Hepatocyte (in vitro differentiated cells): ENCODE measurements around the gene RBKS.

Experiments
- EZH2 ChIP-seq: fragments of 200-600 bp; sonication (generic); IDR thresholded peaks from 2 replicates; pipeline ENCODE4 v1.6.1; 2016; ENCODE audit warnings: antibody characterized with exemption, mild to moderate bottlenecking, borderline replicate concordance
- EZH2phosphoT487 ChIP-seq: fragments of 200-600 bp; sonication (generic); IDR thresholded peaks from one replicate; pipeline ENCODE4 v1.6.1; 2018; ENCODE audit warnings: antibody characterized with exemption, mild to moderate bottlenecking, low read depth, moderate library complexity; ENCODE audit not compliant: unreplicated experiment, severe bottlenecking

- TF ChIP-seq EZH2phosphoT487 (no peak), EZH2 (no peak)
Observed at GRCh38 chr2:27870724-27871123, 19.5 kb downstream of the RBKS start.
